HuH-7 (cell line): ENCODE measurements around the gene ATXN1.

Experiments
- DNase-seq: peaks from one replicate; pipeline ENCODE4 v3.0.0; 2011; ENCODE audit warnings: low spot score

ATXN1 gene

GRCh38 chr6:16697437-16698161 is 63.7 kb downstream of the ATXN1 start:
- DNase-seq: no peak

- no peak for DNase-seq
Observed at GRCh38 chr6:16696496-16696895, 64.8 kb downstream of the ATXN1 start.

DNA sequence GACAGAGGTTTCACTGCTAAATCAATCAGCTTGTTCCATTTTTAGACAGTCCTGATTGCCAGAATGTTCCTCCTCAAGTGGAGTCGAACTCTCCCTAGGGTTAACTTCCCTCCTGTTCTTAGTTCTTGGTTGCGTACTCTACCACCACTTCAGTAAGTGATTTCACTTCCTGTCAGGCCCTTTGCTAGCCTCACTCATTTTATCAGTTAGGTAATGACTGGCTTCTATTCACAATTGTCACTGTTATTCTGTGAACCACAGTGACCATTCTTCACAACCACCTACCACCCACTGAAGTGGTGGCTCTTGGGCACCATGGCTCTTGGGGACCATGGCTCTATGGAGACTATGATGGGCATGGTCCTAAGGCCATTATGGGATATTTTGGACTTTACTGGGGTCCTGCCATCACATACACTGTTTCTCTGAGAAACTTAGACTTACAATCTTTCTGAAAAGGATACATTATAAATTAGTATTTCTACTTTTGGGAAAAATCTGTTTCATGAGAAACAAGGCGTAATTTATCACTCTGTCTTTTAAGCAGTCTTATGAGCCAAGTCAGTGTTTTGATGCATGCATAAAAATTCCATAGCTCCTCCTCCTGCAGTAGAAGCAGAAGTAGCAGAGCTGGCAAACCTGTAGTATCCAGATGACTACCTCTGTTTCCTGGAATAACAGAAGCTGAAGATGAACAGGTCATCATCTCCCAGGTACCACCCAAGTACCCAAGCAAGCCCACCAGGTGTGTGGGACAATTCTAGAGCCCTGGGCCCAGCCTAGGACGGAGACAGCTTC is 66.3 kb downstream of the ATXN1 start:
- DNase-seq: no peak

GRCh38 chr6:16691324-16691723 is 69.9 kb downstream of the ATXN1 start:
- DNase-seq: no peak

- DNase-seq: no peak
Observed at GRCh38 chr6:16690608-16691142, 70.6 kb downstream of the ATXN1 start.

GRCh38 chr6:16689788-16690607 is 71.3 kb downstream of the ATXN1 start:
- no peak for DNase-seq

- no peak for DNase-seq
Observed at GRCh38 chr6:16688984-16689636, 72.2 kb downstream of the ATXN1 start.

DNA sequence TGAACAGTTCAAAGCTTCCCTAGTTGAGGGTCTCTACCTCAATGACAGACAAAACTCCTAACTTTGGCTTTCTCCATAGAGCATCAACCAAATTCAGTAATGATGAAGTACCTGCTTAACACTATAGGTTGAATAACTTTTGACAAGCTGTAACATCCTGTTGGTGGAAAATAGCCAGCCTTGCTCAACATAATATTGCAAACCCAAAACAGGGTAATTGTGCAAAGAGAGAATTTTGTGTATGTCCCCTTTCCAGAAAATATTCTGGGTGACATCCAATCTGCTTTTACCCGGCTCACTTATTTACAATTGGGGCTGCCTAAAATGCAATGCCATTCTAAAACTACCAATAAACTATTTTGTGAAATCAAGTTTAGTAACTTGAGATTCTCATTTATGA is 72.8 kb downstream of the ATXN1 start:
- DNase-seq: no peak

GRCh38 chr6:16687045-16687444 is 74.2 kb downstream of the ATXN1 start:
- DNase-seq: no peak

GRCh38 chr6:16684896-16685554 is 76.2 kb downstream of the ATXN1 start:
- DNase-seq: no peak

DNA sequence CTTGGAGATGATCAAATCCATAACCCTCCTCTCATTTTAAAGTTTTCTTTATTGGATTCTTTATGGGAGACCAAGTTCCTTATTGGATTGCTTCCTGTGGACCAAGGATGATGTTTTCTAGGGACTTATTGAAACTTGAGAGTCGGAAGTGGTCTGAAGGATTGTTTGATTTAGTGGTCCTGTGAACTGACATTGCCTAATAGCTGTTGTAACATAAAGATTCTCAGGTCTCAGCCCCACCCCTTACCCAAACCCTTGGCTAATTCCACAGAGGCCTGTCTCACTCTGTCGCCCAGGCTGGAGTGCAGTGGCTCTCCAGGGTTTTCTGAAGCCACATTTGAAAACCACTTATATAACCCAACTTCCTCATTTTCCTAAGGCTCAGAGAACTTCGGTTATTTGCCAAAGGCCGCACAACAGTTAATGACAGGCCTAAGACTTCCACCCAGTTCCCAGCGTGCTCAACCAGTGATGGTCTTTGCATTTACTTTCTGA is 77.0 kb downstream of the ATXN1 start:
- no peak for DNase-seq

DNA sequence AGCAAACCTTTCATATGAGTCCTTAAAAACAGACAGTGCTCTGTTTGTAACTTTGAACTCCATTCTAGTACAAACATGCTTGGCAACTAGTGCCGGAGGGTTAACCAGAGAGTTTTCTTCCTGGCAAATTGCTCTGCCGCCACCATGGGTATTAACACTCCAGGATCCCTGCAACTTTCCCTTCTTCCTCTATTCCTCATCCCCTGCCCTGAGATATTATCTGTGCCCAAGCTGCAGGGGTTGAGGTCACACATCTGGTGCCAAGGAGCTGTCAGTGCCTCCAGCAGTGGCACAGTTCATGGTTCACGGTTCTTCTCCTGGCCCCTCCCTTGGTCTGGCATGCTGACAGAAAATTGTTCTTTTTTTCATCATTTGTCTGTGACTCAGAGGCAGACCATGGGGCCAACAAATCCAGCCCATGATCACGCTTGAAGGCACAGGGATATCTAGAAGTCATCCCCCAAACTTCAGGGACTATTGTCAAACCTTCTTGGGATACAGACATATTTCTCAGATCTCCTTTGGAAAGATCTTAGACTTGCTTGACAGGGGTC is 77.5 kb downstream of the ATXN1 start:
- DNase-seq: no peak

- DNase-seq: no peak
Observed at GRCh38 chr6:16681260-16681873, 79.9 kb downstream of the ATXN1 start.

DNA sequence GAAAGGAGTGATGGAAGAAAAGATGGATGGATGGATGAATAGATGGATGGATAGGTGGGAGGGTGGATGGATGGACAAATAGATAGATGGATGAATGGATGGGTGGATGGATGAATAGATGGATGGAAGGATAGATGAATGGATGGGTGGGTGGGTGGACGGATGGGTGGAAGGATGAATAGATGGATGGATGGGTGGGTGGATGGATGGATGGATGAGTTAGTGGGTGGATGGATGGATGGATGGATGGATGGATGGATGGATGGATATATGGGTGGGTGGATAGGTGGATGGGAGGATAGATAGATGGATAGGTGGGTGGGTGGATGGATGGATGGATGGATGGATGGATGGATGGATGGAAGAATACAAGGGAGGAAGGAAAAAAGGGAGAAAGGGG is 82.2 kb downstream of the ATXN1 start:
- DNase-seq: no peak

- DNase-seq: no peak
Observed at GRCh38 chr6:16677458-16677857, 83.8 kb downstream of the ATXN1 start.

GRCh38 chr6:16676978-16677377 is 84.3 kb downstream of the ATXN1 start:
- no peak for DNase-seq

DNA sequence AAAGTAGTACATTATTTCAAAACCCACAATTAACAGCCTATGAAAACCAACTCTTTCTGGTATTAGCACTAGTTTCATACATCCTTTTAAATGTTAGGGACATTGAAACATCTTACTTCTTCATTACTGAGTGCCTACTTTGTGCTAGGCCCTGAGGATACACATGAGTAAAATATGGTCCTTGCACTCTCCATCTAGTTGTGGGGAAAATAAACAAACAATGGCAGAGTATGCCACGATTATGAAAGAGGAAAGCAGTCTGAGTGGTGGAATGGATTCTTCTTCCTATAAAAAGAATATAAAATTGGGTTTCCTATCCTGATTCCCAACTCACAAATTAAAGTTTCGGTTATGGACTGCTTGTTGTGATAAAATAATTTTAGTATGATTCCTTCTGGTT is 84.9 kb downstream of the ATXN1 start:
- DNase-seq: no peak

DNA sequence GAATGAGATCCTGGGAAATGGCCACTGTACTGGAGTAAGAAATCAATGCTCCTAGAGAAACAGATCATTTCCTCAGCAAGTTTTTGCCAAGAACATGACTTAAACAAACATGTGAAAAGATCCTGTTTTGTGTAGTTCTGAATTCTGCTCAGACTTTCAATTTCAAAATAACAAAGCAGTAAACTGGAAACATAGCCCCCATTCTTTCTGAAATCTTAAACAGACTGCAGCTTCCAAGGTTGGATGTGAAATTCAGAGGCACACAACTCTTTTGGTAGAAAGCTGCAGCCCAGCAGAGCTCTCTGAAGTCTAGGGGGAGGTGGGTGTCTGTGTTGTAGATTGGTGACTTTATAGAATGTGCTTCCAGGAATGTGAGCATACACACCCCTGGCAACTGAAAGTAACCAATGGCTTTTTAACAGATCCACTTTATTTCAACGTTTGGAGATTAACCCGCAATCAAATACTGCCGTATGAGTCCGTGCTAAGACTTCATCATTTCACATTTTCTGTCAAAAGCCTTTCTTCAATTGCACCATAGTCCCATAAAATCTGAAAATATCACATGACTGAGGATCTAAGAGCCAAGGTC is 86.4 kb downstream of the ATXN1 start:
- DNase-seq: no peak

- no peak for DNase-seq
Observed at GRCh38 chr6:16673011-16673797, 88.1 kb downstream of the ATXN1 start.
